GM12864 (cell line): ENCODE data around the gene SLMAP.

ENCODE experiments used
- DNase-seq: peaks from one replicate; pipeline ENCODE4 v3.0.0-alpha.2; 2011; ENCODE audit warnings: low read depth
- H3K4me3 ChIP-seq: 2 replicates; pipeline ENCODE4 v1.5.1; 2011; ENCODE audit warnings: mild to moderate bottlenecking, low read depth, low read length, control low read depth
- CTCF ChIP-seq: IDR thresholded peaks from 2 replicates; pipeline ENCODE4 v1.5.1; 2011; ENCODE audit warnings: low read depth, mild to moderate bottlenecking, moderate library complexity, low read length, control low read depth, inconsistent platforms; ENCODE audit errors: missing control alignments

Gene SLMAP

GRCh38 chr3:57749542-57749941 lies 6.6 kb upstream of the SLMAP start:
- no peak for DNase-seq
- no peak for TF ChIP-seq CTCF
- no peak overlapping the region for H3K4me3 ChIP-seq

GRCh38 chr3:57752307-57752706 lies 3.8 kb upstream of the SLMAP start:
- no peak for DNase-seq
- H3K4me3 ChIP-seq, result no peak overlapping the region
- no peak for TF ChIP-seq CTCF

- no peak for DNase-seq
- no peak overlapping the region for H3K4me3 ChIP-seq
- TF ChIP-seq CTCF, result no peak
Observed at GRCh38 chr3:57753016-57753415, 3.1 kb upstream of the SLMAP start.

GRCh38 chr3:57755368-57755675 lies 787 bp upstream of the SLMAP start:
- peak; percentile 29 for DNase-seq
- peak overlapping the region; percentile 98; the same call in 1 of the 2 replicates for H3K4me3 ChIP-seq
- peak; percentile 43 for TF ChIP-seq CTCF

- no peak for TF ChIP-seq CTCF
- H3K4me3 ChIP-seq, result peak overlapping the region; percentile 98
- no peak for DNase-seq
Observed at GRCh38 chr3:57756528-57757401, 656 bp downstream of the SLMAP start.

GRCh38 chr3:57757642-57758297 lies 1.7 kb downstream of the SLMAP start:
- TF ChIP-seq CTCF, result no peak
- peak overlapping the region; percentile 98 for H3K4me3 ChIP-seq
- no peak for DNase-seq
